Astrocyte (in vitro differentiated cells and primary cell): ENCODE measurements around the gene DAB2. TPM values are rescaled to one million over a fixed set of nuclear protein-coding genes. Genes with fewer than 3 reads are reported as not detected.

Source experiments
- DNase-seq: peaks from one replicate; pipeline ENCODE4 v3.0.0-alpha.2; 2010; ENCODE audit warnings: low read depth
- FAIRE-seq: peaks from 2 replicates; lab custom pipeline; 2011; peaks lifted over from hg19 to GRCh38; lab: Jason Lieb, UNC
- H2AFZ ChIP-seq: 2 replicates; pipeline ENCODE4 v1.6.0; 2012; ENCODE audit warnings: low read depth, low read length, inconsistent platforms
- H3K27ac ChIP-seq: 2 replicates; pipeline ENCODE4 v1.5.1; 2011; ENCODE audit warnings: low read depth, low read length, inconsistent platforms
- H3K27me3 ChIP-seq: 2 replicates; pipeline ENCODE4 v1.6.0; 2011; ENCODE audit warnings: low read length, inconsistent platforms; ENCODE audit not compliant: insufficient read depth
- H3K36me3 ChIP-seq: 2 replicates; pipeline ENCODE4 v1.5.1; 2011; ENCODE audit warnings: low read length, inconsistent platforms; ENCODE audit not compliant: insufficient read depth
- H3K4me1 ChIP-seq: 2 replicates; pipeline ENCODE4 v1.5.1; 2011; ENCODE audit warnings: low read length, inconsistent platforms; ENCODE audit not compliant: insufficient read depth
- H3K4me2 ChIP-seq: 2 replicates; pipeline ENCODE4 v1.6.0; 2012; ENCODE audit warnings: low read length, inconsistent platforms
- H3K4me3 ChIP-seq: 2 replicates; pipeline ENCODE4 v1.5.1; 2011; ENCODE audit warnings: low read depth, mild to moderate bottlenecking, low read length, inconsistent platforms; ENCODE audit not compliant: insufficient read depth
- H3K79me2 ChIP-seq: 2 replicates; pipeline ENCODE4 v1.6.0; 2012; ENCODE audit warnings: mild to moderate bottlenecking, low read length, inconsistent platforms; ENCODE audit not compliant: insufficient read depth
- H3K9ac ChIP-seq: 2 replicates; pipeline ENCODE4 v1.6.0; 2012; ENCODE audit warnings: mild to moderate bottlenecking, low read length, inconsistent platforms
- H3K9me3 ChIP-seq: 2 replicates; pipeline ENCODE4 v1.5.1; 2012; ENCODE audit warnings: low read depth, mild to moderate bottlenecking, low read length, inconsistent platforms; ENCODE audit not compliant: insufficient read depth
- H4K20me1 ChIP-seq: 2 replicates; pipeline ENCODE4 v1.6.0; 2012; ENCODE audit warnings: low read length, inconsistent platforms; ENCODE audit not compliant: insufficient read depth
- H3K27ac Mint-ChIP-seq: one replicate; pipeline ENCODE4 v1.8.0; 2021; ENCODE audit warnings: mild to moderate bottlenecking, mixed read lengths; ENCODE audit not compliant: unreplicated experiment
- H3K27me3 Mint-ChIP-seq: one replicate; pipeline ENCODE4 v1.8.0; 2021; ENCODE audit warnings: low read depth, mixed read lengths; ENCODE audit not compliant: unreplicated experiment
- H3K36me3 Mint-ChIP-seq: one replicate; pipeline ENCODE4 v1.8.0; 2021; ENCODE audit warnings: low read depth, mixed read lengths; ENCODE audit not compliant: unreplicated experiment
- H3K4me1 Mint-ChIP-seq: one replicate; pipeline ENCODE4 v1.8.0; 2021; ENCODE audit warnings: low read depth, mixed read lengths; ENCODE audit not compliant: unreplicated experiment
- H3K4me3 Mint-ChIP-seq: one replicate; pipeline ENCODE4 v1.8.0; 2021; ENCODE audit warnings: mild to moderate bottlenecking, moderate library complexity, mixed read lengths; ENCODE audit not compliant: unreplicated experiment
- H3K9me3 Mint-ChIP-seq: one replicate; pipeline ENCODE4 v1.8.0; 2021; ENCODE audit warnings: mild to moderate bottlenecking, mixed read lengths; ENCODE audit not compliant: unreplicated experiment
- EZH2 ChIP-seq: IDR thresholded peaks from 2 replicates; pipeline ENCODE4 v1.6.1; 2012; ENCODE audit warnings: mild to moderate bottlenecking, low read length, inconsistent platforms; ENCODE audit not compliant: insufficient read depth
- total RNA-seq: library from RNA; stranded (reverse); gene quantifications from 2 replicates; pipeline ENCODE4 v1.2.1, GENCODE V29; 2021
- TF ChIP-seq, protein P1 (sequence below): IDR thresholded peaks from 2 replicates; pipeline ENCODE4 v1.5.1; 2011; ENCODE audit warnings: low read depth, mild to moderate bottlenecking, inconsistent platforms, low read length, moderate library complexity; ENCODE audit not compliant: insufficient read depth

The DAB2 gene
- total RNA-seq, 1 donor from 2014 or later = 84.5 TPM

DNA sequence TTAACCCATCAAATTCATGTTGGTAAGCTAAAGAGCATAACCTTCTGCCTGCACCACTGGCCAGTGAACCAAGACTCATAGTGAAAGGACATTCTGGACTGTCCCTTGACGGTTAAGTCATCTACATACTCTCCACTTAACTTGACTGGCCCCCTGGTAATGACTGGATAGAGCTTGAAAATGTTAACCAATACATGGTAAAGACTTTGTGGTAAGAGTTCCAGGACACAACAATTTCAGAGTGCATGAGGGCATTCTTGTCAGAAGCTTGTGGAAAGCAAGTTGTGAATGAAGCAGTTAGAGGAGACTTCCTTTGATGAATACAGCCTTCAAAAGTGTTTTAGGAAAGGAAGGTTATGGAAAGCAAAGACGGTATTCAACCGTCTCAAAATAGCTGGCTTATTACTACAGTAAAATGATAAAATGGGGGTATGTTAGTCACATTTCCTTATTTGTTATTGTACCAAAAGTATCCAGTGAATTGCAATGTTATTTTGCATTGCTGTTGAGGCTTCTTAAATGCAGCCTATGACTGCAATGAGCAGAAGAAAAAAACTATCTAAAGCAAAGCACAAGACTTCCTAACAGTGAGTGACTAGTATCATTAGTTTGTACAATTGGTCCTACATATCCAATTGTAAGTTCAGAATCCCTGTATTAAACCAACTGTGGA lies 47.2 kb upstream of the DAB2 start:
- Histone ChIP-seq H3K4me1 (peaks cover 21% of the 10 kb centered on the region), H3K4me2 (no peak overlapping the region), H3K79me2 (no peaks in the 10 kb centered on the region), H3K9me3 (no peaks in the 10 kb centered on the region), H4K20me1 (no peaks in the 10 kb centered on the region), H3K9ac (no peak overlapping the region), H3K4me3 (no peak overlapping the region), H3K27me3 (no peaks in the 10 kb centered on the region), H3K36me3 (no peaks in the 10 kb centered on the region), H3K27ac (no peak overlapping the region), H2AFZ (no peak overlapping the region)
- TF ChIP-seq EZH2 = no peak
- TF ChIP-seq, protein P1, sequence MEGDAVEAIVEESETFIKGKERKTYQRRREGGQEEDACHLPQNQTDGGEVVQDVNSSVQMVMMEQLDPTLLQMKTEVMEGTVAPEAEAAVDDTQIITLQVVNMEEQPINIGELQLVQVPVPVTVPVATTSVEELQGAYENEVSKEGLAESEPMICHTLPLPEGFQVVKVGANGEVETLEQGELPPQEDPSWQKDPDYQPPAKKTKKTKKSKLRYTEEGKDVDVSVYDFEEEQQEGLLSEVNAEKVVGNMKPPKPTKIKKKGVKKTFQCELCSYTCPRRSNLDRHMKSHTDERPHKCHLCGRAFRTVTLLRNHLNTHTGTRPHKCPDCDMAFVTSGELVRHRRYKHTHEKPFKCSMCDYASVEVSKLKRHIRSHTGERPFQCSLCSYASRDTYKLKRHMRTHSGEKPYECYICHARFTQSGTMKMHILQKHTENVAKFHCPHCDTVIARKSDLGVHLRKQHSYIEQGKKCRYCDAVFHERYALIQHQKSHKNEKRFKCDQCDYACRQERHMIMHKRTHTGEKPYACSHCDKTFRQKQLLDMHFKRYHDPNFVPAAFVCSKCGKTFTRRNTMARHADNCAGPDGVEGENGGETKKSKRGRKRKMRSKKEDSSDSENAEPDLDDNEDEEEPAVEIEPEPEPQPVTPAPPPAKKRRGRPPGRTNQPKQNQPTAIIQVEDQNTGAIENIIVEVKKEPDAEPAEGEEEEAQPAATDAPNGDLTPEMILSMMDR = no peak
- Mint-ChIP-seq H3K9me3 (peaks cover 2% of the 10 kb centered on the region), H3K36me3 (no peaks in the 10 kb centered on the region), H3K4me3 (no peak overlapping the region), H3K27me3 (no peaks in the 10 kb centered on the region), H3K27ac (no peak overlapping the region), H3K4me1 (peaks cover 29% of the 10 kb centered on the region)
- no peak for DNase-seq
- FAIRE-seq = no peak

- Mint-ChIP-seq H3K27ac (no peak overlapping the region), H3K27me3 (no peaks in the 10 kb centered on the region), H3K9me3 (peaks cover 2% of the 10 kb centered on the region), H3K36me3 (no peaks in the 10 kb centered on the region), H3K4me1 (peaks cover 19% of the 10 kb centered on the region), H3K4me3 (no peak overlapping the region)
- H4K20me1 ChIP-seq = no peaks in the 10 kb centered on the region
- no peak for TF ChIP-seq EZH2
- TF ChIP-seq, protein P1 = no peak
- H3K9ac ChIP-seq = no peak overlapping the region
- H3K79me2 ChIP-seq = no peaks in the 10 kb centered on the region
- H3K27ac ChIP-seq = no peak overlapping the region
- no peak overlapping the region for H2AFZ ChIP-seq
- DNase-seq (no peak), FAIRE-seq (no peak)
- no peak overlapping the region for H3K4me2 ChIP-seq
- no peaks in the 10 kb centered on the region for H3K27me3 ChIP-seq
- H3K4me3 ChIP-seq = no peak overlapping the region
- H3K4me1 ChIP-seq = peaks cover 17% of the 10 kb centered on the region
- H3K9me3 ChIP-seq = no peaks in the 10 kb centered on the region
- H3K36me3 ChIP-seq = no peaks in the 10 kb centered on the region
Observed at GRCh38 chr5:39470811-39471210, 46.0 kb upstream of the DAB2 start.

DNA sequence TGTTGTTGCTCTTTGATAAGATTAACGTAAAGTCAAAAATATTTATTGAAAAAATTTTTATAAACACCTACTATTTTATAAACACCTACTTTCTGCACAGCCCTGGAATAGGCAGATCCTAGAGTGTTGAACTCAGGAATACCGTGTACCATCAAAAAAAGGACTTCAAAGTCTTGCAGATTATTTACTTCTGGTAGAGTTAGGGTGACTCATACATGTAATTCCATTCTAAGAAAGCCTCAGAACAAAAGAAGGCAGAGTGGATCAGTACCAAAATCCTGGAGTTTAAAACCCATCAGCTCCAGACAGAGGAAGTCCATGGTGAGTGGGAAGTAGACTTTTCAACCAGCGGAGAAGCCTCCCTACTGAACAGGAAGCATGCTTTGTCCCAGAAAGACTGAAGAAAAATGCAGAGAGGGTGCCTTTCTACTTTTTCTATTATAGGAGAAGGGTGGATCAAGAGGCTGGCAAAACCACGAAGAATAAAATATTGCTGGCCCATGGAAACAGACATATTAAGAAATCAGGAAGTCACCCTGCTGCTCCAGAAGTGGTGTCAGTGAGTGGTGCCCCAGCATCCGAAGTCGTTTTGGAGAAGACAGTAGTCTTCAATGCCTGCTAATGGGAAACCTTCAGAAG lies 45.1 kb upstream of the DAB2 start:
- no peak overlapping the region for H3K9ac ChIP-seq
- Mint-ChIP-seq H3K4me3 (no peak overlapping the region), H3K4me1 (peaks cover 18% of the 10 kb centered on the region), H3K27me3 (no peaks in the 10 kb centered on the region), H3K27ac (no peak overlapping the region), H3K9me3 (peaks cover 2% of the 10 kb centered on the region), H3K36me3 (no peaks in the 10 kb centered on the region)
- no peak overlapping the region for H3K4me2 ChIP-seq
- no peaks in the 10 kb centered on the region for H4K20me1 ChIP-seq
- no peak overlapping the region for H3K4me3 ChIP-seq
- no peaks in the 10 kb centered on the region for H3K9me3 ChIP-seq
- H2AFZ ChIP-seq = peak overlapping the region; percentile 11
- H3K4me1 ChIP-seq = peaks cover 16% of the 10 kb centered on the region
- no peaks in the 10 kb centered on the region for H3K36me3 ChIP-seq
- no peaks in the 10 kb centered on the region for H3K27me3 ChIP-seq
- FAIRE-seq (no peak), DNase-seq (no peak)
- H3K79me2 ChIP-seq = no peaks in the 10 kb centered on the region
- TF ChIP-seq EZH2 = no peak
- TF ChIP-seq, protein P1 = no peak
- no peak overlapping the region for H3K27ac ChIP-seq
